Adrenal gland (tissue), 5 donors: ENCODE data around the gene CXorf66.

ENCODE experiments used
- CTCF ChIP-seq, 6 experiments: fragments of 450-650 bp in 4 of 6; fragments of 200-600 bp in 2 of 6; sonication (generic) in 1 of 6; IDR thresholded peaks; 1 replicate in 5 of 6; 2 replicates in 1 of 6; pipeline versions ENCODE4 v1.5.1 to v1.8.0; 2016 to 2021; ENCODE audit warnings: antibody characterized with exemption in 6 of 6, mild to moderate bottlenecking in 2 of 6, moderate library complexity in 1 of 6
- POLR2A ChIP-seq, 2 donors: fragments of 450-650 bp; IDR thresholded peaks; one replicate each; pipeline ENCODE4 v1.6.1; 2017; ENCODE audit warnings: antibody characterized with exemption in 2 of 2, mild to moderate bottlenecking in 2 of 2, moderate library complexity in 1 of 2
- donor health status: DM: no; HTN: no; CAD: no.

GRCh38 chrX:139930916-139931645 is 34.2 kb downstream of the CXorf66 start:
- TF ChIP-seq CTCF (IDR thresholded peaks at IDR 0.05) (no peak), POLR2A (IDR thresholded peaks at IDR 0.05) (no peak)
